WI38 (cell line): Measurements from ENCODE around the gene TLNRD1.

ENCODE experiments used
- H3K4me3 ChIP-seq: 2 replicates; pipeline ENCODE4 v1.5.1; 2011; ENCODE audit warnings: low read depth, mild to moderate bottlenecking, control low read depth, low read length
- TF ChIP-seq, protein P1 (sequence below): IDR thresholded peaks from 2 replicates; pipeline ENCODE4 v1.5.1; 2012; ENCODE audit warnings: low read depth, mild to moderate bottlenecking, control low read depth, low read length

The TLNRD1 gene

DNA sequence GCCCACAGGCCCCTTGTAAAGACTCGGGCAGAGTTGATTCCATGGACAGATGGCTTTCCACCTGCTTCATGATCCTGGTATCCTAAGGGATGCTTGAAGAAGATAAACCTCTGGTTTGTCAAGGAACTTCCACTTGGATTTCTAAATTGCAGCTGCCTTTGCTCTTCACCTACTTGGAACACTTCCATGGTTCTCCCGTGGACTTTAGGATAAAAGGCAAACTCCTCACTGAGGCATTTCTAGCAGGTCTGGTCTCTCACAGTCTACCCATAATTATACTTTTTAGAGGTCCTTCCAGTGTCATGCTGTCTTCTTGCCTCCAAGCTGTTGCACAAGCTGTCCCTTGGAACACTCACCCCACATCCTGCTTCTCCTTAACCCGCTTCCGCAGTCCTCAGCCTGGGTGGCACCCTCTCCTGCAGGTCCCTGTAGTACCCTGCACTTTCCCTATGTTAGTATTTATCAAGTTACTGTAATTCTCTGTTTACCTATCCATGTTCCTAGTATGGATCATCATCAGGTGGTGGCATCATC lies 12.7 kb downstream of the TLNRD1 start:
- no peak overlapping the region for H3K4me3 ChIP-seq
- TF ChIP-seq, protein P1, sequence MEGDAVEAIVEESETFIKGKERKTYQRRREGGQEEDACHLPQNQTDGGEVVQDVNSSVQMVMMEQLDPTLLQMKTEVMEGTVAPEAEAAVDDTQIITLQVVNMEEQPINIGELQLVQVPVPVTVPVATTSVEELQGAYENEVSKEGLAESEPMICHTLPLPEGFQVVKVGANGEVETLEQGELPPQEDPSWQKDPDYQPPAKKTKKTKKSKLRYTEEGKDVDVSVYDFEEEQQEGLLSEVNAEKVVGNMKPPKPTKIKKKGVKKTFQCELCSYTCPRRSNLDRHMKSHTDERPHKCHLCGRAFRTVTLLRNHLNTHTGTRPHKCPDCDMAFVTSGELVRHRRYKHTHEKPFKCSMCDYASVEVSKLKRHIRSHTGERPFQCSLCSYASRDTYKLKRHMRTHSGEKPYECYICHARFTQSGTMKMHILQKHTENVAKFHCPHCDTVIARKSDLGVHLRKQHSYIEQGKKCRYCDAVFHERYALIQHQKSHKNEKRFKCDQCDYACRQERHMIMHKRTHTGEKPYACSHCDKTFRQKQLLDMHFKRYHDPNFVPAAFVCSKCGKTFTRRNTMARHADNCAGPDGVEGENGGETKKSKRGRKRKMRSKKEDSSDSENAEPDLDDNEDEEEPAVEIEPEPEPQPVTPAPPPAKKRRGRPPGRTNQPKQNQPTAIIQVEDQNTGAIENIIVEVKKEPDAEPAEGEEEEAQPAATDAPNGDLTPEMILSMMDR: no peak

DNA sequence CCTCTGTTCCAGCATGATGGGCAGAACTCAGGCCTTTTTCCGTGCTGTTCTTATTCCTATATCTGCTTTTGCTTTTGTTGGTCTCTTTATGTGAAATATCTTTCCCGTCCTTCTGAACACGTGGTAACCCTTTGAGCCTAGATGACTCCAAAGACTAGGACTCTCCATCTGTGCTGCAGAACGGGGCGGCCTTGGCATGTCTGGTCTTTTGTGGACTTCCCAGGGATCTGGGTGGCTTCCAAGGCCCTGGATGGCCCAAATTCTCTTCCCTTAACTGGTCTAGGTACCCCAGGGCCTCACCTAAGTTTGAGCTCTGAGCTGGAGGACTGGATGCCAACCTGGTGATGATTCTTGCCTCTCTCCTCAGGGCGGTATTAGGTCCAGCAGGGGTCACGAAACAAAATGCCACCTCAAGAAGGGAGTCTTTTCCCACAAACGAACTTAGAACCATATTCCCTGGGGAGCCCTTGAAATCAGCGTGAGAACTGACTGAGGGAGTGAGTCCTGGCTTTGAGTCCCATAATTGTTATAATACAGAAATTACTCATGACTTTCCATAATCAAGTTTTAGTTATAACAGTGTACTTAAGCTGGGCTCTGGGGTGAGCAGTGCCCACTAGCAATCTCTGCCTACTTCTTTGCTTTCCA lies 13.8 kb downstream of the TLNRD1 start:
- TF ChIP-seq, protein P1: no peak
- no peak overlapping the region for H3K4me3 ChIP-seq

DNA sequence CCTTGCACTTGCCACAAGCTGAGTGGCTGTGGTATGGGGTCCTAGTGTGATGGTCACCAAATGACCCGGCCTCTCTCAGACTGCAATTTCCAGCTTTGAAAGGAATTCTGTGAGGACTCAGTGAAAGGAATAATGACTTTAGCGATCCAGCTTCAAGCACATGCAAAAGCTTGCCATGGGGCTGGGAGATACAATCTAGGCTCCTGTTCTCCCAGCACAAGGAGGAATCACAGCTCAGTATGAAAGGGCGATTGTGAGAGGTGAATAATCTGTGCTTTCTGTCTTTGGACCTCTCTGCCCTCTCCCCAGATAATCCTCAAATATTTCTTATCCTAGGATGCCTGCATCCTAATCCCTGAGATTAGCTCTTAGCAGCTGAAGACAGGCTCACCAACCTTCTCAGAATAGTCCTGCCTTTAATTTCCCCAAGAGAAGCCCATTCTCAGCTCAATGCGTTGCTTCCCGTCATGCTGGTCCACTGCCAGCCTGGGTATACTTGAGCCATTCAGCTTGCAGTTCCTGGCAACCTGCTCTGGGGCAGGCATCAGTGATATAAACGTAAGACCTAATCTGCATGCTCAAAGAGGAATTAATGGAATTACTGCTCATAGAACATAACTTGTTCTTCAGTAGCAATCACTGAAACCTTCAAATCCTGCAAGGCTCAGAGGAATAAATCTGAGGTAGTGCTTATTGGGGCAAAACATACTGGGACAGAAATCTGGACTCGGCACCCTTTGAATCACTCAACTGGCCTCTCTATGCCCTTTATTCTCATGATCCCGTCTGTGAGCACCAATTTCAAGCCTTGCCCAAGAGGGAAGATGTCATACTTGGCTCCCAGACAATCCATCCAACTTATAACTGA lies 15.1 kb downstream of the TLNRD1 start:
- TF ChIP-seq, protein P1: no peak
- no peak overlapping the region for H3K4me3 ChIP-seq

DNA sequence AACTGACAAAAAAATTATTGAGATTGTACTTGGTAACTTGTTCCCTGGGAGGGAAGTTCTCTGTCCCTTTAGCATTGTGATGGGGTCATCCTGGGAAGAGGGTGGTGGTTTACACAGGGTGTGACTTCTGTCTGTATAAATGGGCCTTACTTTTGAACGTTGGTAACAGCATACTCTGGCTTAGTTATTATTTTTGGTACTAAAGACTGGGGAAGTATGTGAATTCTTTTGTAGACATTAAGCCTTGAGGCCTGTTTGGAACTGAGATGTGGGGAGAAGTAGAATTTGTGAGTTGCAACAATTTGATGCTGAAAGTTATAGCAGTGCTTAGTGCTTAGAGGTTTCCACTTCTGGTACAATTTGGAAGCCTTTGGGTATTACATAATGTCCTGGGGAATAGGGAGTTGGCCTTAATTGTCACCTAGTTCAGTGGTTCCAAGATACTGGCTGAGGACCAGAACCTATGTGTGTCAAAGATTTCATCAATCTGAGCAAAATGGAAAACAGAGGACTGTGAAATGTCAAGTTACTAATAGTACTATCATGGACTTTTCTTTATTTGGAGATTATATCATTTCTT lies 15.9 kb downstream of the TLNRD1 start:
- no peak overlapping the region for H3K4me3 ChIP-seq
- TF ChIP-seq, protein P1: no peak

DNA sequence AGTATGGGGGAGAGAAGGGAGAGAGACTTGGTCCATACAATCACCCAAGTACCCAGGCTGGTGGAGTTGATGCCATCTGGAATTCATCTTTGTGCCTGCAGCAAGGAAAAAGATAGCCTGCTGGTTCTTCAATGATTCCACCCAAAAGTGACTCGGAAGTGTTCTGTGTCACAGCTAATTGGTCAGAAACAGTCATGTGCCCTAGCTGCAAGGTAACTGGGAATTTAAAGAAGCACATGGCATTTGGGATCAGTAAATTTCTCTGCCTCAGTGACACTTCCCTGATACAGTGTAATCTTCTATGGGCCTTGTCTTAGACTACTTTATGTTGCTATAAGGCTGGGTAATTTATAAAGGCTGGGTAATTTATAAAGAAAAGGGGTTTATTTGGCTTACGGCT lies 17.5 kb downstream of the TLNRD1 start:
- H3K4me3 ChIP-seq: no peak overlapping the region
- TF ChIP-seq, protein P1: no peak

DNA sequence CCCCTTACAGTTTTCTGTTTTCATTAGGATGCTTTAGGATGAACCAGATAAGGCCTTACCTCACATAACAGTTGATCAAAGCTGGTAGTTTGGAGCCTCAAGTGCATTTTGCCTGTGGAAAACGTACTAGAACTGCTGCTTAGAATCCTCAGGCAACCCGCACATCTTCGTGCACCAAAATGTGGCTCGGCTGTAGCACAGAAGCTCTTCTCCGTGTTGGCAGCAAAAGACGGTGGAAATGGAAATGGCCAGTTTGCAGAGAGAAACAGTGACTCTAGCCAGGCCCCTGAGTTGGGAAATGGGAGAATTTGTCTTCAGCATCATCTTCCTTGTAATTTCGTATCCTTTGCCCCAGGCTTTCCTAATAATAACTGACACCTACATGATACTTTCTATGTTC lies 20.6 kb downstream of the TLNRD1 start:
- TF ChIP-seq, protein P1: no peak
- no peak overlapping the region for H3K4me3 ChIP-seq
